ENCODE results near the gene MGAM2. TPM values are rescaled to one million over a fixed set of nuclear protein-coding genes. Genes with fewer than 3 reads are reported as not detected.
"Not testable (repeated sequence)": the region's sequence is repeated elsewhere in the genome, so short reads cannot be mapped to it uniquely, and the experiment has no call there.

Gene MGAM2
- total RNA-seq (0.05 TPM), polyA plus RNA-seq (0.03 TPM)

- H3K4me3 ChIP-seq (ENCODE audit: low read depth, low read length): no peak within 1 kb of the TSS
- WGBS: 65% methylated on average over 4 of the region's 4 CpGs
- H3K27ac ChIP-seq (ENCODE audit: low read depth): no peak within 1 kb of the TSS
- H3K36me3 ChIP-seq (ENCODE audit: insufficient read depth): no peaks in the 10 kb centered on the region
- no peak for DNase-seq (ENCODE audit: extremely low spot score)
- H3K4me1 ChIP-seq (ENCODE audit: insufficient read depth): no peaks in the 10 kb centered on the region
These were observed at the start of gene MGAM2 for GRCh38 chr7:142111499-142111898. TSS of gene MGAM2 (plus strand) at chr7:142111718. CDS start at chr7:142116874, 5,156 bp downstream.

- Histone ChIP-seq H3K4me3 (ENCODE audit: low read depth, low read length) (no peak overlapping the region), H3K36me3 (ENCODE audit: insufficient read depth) (no peaks in the 10 kb centered on the region), H3K27ac (ENCODE audit: low read depth) (no peak overlapping the region), H3K4me1 (ENCODE audit: insufficient read depth) (no peaks in the 10 kb centered on the region)
- 70% methylated on average over 12 of the region's 12 CpGs for WGBS
- DNase-seq (ENCODE audit: extremely low spot score): no peak
These were observed 47.7 kb upstream of the MGAM2 start for GRCh38 chr7:142063551-142064442.

- H3K4me1 ChIP-seq (ENCODE audit: insufficient read depth): no peaks in the 10 kb centered on the region
- no peak overlapping the region for H3K4me3 ChIP-seq (ENCODE audit: low read depth, low read length)
- no peak overlapping the region for H3K27ac ChIP-seq (ENCODE audit: low read depth)
- WGBS: 89% methylated on average over 8 of the region's 8 CpGs
- no peak for DNase-seq (ENCODE audit: extremely low spot score)
- H3K36me3 ChIP-seq (ENCODE audit: insufficient read depth): no peaks in the 10 kb centered on the region
These were observed 45.0 kb upstream of the MGAM2 start for GRCh38 chr7:142066536-142066935.

- DNase-seq (ENCODE audit: extremely low spot score): no peak
- H3K4me3 ChIP-seq (ENCODE audit: low read depth, low read length): no peak overlapping the region
- H3K4me1 ChIP-seq (ENCODE audit: insufficient read depth): no peaks in the 10 kb centered on the region
- no peaks in the 10 kb centered on the region for H3K36me3 ChIP-seq (ENCODE audit: insufficient read depth)
- WGBS: 91% methylated on average over 4 of the region's 4 CpGs
- no peak overlapping the region for H3K27ac ChIP-seq (ENCODE audit: low read depth)
These were observed 33.8 kb upstream of the MGAM2 start for GRCh38 chr7:142077762-142078161.

GRCh38 chr7:142083605-142084004 is 27.9 kb upstream of the MGAM2 start:
- H3K4me1 ChIP-seq (ENCODE audit: insufficient read depth): no peaks in the 10 kb centered on the region
- no peaks in the 10 kb centered on the region for H3K36me3 ChIP-seq (ENCODE audit: insufficient read depth)
- H3K4me3 ChIP-seq (ENCODE audit: low read depth, low read length): no peak overlapping the region
- 100% methylated on average over 1 of the region's 1 CpG for WGBS
- H3K27ac ChIP-seq (ENCODE audit: low read depth): no peak overlapping the region
- no peak for DNase-seq (ENCODE audit: extremely low spot score)

- WGBS: 77% methylated on average over 4 of the region's 4 CpGs
- no peak for DNase-seq (ENCODE audit: extremely low spot score)
- H3K4me3 ChIP-seq (ENCODE audit: low read depth, low read length): no peak overlapping the region
- H3K4me1 ChIP-seq (ENCODE audit: insufficient read depth): no peaks in the 10 kb centered on the region
- no peak overlapping the region for H3K27ac ChIP-seq (ENCODE audit: low read depth)
- H3K36me3 ChIP-seq (ENCODE audit: insufficient read depth): no peaks in the 10 kb centered on the region
These were observed 26.1 kb upstream of the MGAM2 start for GRCh38 chr7:142085428-142085827.

GRCh38 chr7:142088022-142088714 is 23.4 kb upstream of the MGAM2 start:
- no peak for DNase-seq (ENCODE audit: extremely low spot score)
- Histone ChIP-seq H3K4me3 (ENCODE audit: low read depth, low read length) (no peak overlapping the region), H3K36me3 (ENCODE audit: insufficient read depth) (no peaks in the 10 kb centered on the region), H3K4me1 (ENCODE audit: insufficient read depth) (no peaks in the 10 kb centered on the region), H3K27ac (ENCODE audit: low read depth) (no peak overlapping the region)
- WGBS: 60% methylated on average over 4 of the region's 4 CpGs

- Histone ChIP-seq H3K27ac (ENCODE audit: low read depth) (no peak overlapping the region), H3K4me1 (ENCODE audit: insufficient read depth) (no peaks in the 10 kb centered on the region), H3K4me3 (ENCODE audit: low read depth, low read length) (no peak overlapping the region), H3K36me3 (ENCODE audit: insufficient read depth) (no peaks in the 10 kb centered on the region)
- DNase-seq (ENCODE audit: extremely low spot score): no peak
- WGBS: 83% methylated on average over 2 of the region's 2 CpGs
These were observed 22.5 kb upstream of the MGAM2 start for GRCh38 chr7:142089035-142089434.

GRCh38 chr7:142091961-142092360 is 19.6 kb upstream of the MGAM2 start:
- Histone ChIP-seq H3K27ac (ENCODE audit: low read depth) (no peak overlapping the region), H3K4me1 (ENCODE audit: insufficient read depth) (no peaks in the 10 kb centered on the region), H3K4me3 (ENCODE audit: low read depth, low read length) (no peak overlapping the region), H3K36me3 (ENCODE audit: insufficient read depth) (no peaks in the 10 kb centered on the region)
- no peak for DNase-seq (ENCODE audit: extremely low spot score)
- 68% methylated on average over 2 of the region's 2 CpGs for WGBS

- DNase-seq (ENCODE audit: extremely low spot score): no peak
- H3K4me1 ChIP-seq (ENCODE audit: insufficient read depth): no peaks in the 10 kb centered on the region
- no peaks in the 10 kb centered on the region for H3K36me3 ChIP-seq (ENCODE audit: insufficient read depth)
- H3K27ac ChIP-seq (ENCODE audit: low read depth): no peak overlapping the region
- WGBS: 90% methylated on average over 6 of the region's 6 CpGs
- no peak overlapping the region for H3K4me3 ChIP-seq (ENCODE audit: low read depth, low read length)
These were observed 16.7 kb upstream of the MGAM2 start for GRCh38 chr7:142094861-142095260.

GRCh38 chr7:142097571-142097970 is 13.9 kb upstream of the MGAM2 start:
- no peak overlapping the region for H3K27ac ChIP-seq (ENCODE audit: low read depth)
- no peaks in the 10 kb centered on the region for H3K4me1 ChIP-seq (ENCODE audit: insufficient read depth)
- H3K4me3 ChIP-seq (ENCODE audit: low read depth, low read length): no peak overlapping the region
- no peaks in the 10 kb centered on the region for H3K36me3 ChIP-seq (ENCODE audit: insufficient read depth)
- no peak for DNase-seq (ENCODE audit: extremely low spot score)
- WGBS: 64% methylated on average over 5 of the region's 5 CpGs

- DNase-seq (ENCODE audit: extremely low spot score): no peak
- WGBS: 42% methylated on average over 2 of the region's 2 CpGs
- Histone ChIP-seq H3K27ac (ENCODE audit: low read depth) (no peak overlapping the region), H3K4me1 (ENCODE audit: insufficient read depth) (no peaks in the 10 kb centered on the region), H3K36me3 (ENCODE audit: insufficient read depth) (no peaks in the 10 kb centered on the region), H3K4me3 (ENCODE audit: low read depth, low read length) (no peak overlapping the region)
These were observed 13.5 kb upstream of the MGAM2 start for GRCh38 chr7:142098004-142098403.

- H3K27ac ChIP-seq (ENCODE audit: low read depth); H3K4me3 ChIP-seq (ENCODE audit: low read depth, low read length); H3K4me1 ChIP-seq (ENCODE audit: insufficient read depth); H3K36me3 ChIP-seq (ENCODE audit: insufficient read depth); DNase-seq (ENCODE audit: extremely low spot score): not testable (repeated sequence)
- 50% methylated on average over 1 of the region's 1 CpG for WGBS
These were observed 12.2 kb upstream of the MGAM2 start for GRCh38 chr7:142099347-142099746.

GRCh38 chr7:142100634-142101033 is 10.9 kb upstream of the MGAM2 start:
- Histone ChIP-seq H3K27ac (ENCODE audit: low read depth) (no peak overlapping the region), H3K4me1 (ENCODE audit: insufficient read depth) (no peaks in the 10 kb centered on the region), H3K36me3 (ENCODE audit: insufficient read depth) (no peaks in the 10 kb centered on the region), H3K4me3 (ENCODE audit: low read depth, low read length) (no peak overlapping the region)
- no peak for DNase-seq (ENCODE audit: extremely low spot score)
- WGBS: 73% methylated on average over 1 of the region's 1 CpG

Data from urinary bladder (tissue), 4 donors.